ENCODE measurements around the gene TOMM7. TPM values are rescaled to one million over a fixed set of nuclear protein-coding genes. Genes with fewer than 3 reads are reported as not detected.

Gene TOMM7
- polyA plus RNA-seq, 1 of the 3 experiments (the other 2 are of a cell fraction): 546 TPM

DNA sequence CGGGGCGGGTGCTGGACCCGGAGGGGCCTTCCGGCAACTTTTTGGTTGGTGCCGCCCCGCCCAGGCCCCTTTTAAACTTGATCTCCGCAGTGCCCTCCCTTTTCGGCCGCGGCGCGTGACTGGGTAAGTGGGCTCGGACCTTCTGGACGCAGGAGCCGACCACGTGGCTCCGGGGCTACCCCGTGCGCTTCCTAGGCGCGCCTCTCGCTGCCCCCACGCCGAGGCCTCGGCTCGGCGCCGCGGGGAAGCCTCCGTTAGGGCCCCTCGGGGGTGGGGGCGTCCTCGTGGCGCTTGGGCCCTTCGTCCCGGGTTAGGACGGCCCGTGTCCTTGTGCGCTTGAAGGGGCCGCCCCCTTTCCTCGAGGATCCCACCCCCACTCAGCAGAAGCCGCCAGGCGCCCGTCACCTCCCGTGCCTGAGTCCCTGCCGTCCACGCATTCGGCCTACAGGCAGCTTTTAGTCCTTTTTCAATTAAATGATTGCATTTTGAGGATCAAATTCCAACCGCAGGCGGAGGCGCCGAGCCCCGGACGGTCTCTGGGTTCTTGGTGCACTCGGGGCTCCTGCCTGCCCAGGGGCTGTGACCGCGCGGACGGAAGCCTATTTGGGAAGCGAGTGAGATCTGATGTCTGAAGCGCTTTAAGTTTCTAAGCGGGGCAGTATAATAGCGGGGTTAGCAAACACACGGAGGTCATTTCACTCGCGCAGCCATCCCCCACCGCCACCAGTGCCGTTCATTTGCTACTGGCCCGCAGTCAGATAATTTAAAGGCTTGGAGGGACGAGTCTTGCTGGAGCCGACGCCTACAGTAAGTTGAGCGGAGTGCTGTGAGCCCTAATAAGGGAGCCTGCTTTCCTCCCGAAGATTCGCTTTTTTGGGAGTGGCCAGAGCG, 31.8 kb upstream of the TOMM7 start (continued):
- TF ChIP-seq, protein P1, sequence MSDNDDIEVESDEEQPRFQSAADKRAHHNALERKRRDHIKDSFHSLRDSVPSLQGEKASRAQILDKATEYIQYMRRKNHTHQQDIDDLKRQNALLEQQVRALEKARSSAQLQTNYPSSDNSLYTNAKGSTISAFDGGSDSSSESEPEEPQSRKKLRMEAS (IDR thresholded peaks at IDR 0.05; ENCODE audit: low read depth): peak; percentile 96
- TF ChIP-seq RFX5 (IDR thresholded peaks at IDR 0.05; ENCODE audit: low read length) (no peak), MEF2A (IDR thresholded peaks at IDR 0.05; ENCODE audit: borderline replicate concordance, low read depth) (no peak), SIN3A (IDR thresholded peaks at IDR 0.05; ENCODE audit: borderline replicate concordance, low read depth, low read length) (peak; percentile 23; the same call in 1 of the 2 replicates), TCF12 (IDR thresholded peaks at IDR 0.05) (no peak), FOSL2 (IDR thresholded peaks at IDR 0.05; ENCODE audit: borderline replicate concordance, low read depth) (no peak), FOXM1 (IDR thresholded peaks at IDR 0.05; ENCODE audit: low read depth) (no peak), CHD2 (IDR thresholded peaks at IDR 0.05; ENCODE audit: low read length, partially characterized antibody) (no peak), EP300 (IDR thresholded peaks at IDR 0.05; ENCODE audit: borderline replicate concordance in 1 of 2, low read depth in 1 of 2, low read length in 1 of 2) (peak in 1 of 2 experiments; percentile 9; a peak in 1 of 4 replicates)
- TF ChIP-seq, protein P2, sequence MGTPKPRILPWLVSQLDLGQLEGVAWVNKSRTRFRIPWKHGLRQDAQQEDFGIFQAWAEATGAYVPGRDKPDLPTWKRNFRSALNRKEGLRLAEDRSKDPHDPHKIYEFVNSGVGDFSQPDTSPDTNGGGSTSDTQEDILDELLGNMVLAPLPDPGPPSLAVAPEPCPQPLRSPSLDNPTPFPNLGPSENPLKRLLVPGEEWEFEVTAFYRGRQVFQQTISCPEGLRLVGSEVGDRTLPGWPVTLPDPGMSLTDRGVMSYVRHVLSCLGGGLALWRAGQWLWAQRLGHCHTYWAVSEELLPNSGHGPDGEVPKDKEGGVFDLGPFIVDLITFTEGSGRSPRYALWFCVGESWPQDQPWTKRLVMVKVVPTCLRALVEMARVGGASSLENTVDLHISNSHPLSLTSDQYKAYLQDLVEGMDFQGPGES (IDR thresholded peaks at IDR 0.05; ENCODE audit: low read depth, low read length): no peak
- TF ChIP-seq, protein P3, sequence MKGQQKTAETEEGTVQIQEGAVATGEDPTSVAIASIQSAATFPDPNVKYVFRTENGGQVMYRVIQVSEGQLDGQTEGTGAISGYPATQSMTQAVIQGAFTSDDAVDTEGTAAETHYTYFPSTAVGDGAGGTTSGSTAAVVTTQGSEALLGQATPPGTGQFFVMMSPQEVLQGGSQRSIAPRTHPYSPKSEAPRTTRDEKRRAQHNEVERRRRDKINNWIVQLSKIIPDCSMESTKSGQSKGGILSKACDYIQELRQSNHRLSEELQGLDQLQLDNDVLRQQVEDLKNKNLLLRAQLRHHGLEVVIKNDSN (IDR thresholded peaks at IDR 0.05; ENCODE audit: borderline replicate concordance, low read depth): peak; percentile 74
- TF ChIP-seq, protein P4, sequence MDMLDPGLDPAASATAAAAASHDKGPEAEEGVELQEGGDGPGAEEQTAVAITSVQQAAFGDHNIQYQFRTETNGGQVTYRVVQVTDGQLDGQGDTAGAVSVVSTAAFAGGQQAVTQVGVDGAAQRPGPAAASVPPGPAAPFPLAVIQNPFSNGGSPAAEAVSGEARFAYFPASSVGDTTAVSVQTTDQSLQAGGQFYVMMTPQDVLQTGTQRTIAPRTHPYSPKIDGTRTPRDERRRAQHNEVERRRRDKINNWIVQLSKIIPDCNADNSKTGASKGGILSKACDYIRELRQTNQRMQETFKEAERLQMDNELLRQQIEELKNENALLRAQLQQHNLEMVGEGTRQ (IDR thresholded peaks at IDR 0.05; ENCODE audit: borderline replicate concordance, low read depth, low read length): no peak
- TF ChIP-seq, protein P5, sequence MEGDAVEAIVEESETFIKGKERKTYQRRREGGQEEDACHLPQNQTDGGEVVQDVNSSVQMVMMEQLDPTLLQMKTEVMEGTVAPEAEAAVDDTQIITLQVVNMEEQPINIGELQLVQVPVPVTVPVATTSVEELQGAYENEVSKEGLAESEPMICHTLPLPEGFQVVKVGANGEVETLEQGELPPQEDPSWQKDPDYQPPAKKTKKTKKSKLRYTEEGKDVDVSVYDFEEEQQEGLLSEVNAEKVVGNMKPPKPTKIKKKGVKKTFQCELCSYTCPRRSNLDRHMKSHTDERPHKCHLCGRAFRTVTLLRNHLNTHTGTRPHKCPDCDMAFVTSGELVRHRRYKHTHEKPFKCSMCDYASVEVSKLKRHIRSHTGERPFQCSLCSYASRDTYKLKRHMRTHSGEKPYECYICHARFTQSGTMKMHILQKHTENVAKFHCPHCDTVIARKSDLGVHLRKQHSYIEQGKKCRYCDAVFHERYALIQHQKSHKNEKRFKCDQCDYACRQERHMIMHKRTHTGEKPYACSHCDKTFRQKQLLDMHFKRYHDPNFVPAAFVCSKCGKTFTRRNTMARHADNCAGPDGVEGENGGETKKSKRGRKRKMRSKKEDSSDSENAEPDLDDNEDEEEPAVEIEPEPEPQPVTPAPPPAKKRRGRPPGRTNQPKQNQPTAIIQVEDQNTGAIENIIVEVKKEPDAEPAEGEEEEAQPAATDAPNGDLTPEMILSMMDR (IDR thresholded peaks at IDR 0.05): peak; percentile 13; the same call in 1 of the 2 replicates
- TF ChIP-seq, protein P6, sequence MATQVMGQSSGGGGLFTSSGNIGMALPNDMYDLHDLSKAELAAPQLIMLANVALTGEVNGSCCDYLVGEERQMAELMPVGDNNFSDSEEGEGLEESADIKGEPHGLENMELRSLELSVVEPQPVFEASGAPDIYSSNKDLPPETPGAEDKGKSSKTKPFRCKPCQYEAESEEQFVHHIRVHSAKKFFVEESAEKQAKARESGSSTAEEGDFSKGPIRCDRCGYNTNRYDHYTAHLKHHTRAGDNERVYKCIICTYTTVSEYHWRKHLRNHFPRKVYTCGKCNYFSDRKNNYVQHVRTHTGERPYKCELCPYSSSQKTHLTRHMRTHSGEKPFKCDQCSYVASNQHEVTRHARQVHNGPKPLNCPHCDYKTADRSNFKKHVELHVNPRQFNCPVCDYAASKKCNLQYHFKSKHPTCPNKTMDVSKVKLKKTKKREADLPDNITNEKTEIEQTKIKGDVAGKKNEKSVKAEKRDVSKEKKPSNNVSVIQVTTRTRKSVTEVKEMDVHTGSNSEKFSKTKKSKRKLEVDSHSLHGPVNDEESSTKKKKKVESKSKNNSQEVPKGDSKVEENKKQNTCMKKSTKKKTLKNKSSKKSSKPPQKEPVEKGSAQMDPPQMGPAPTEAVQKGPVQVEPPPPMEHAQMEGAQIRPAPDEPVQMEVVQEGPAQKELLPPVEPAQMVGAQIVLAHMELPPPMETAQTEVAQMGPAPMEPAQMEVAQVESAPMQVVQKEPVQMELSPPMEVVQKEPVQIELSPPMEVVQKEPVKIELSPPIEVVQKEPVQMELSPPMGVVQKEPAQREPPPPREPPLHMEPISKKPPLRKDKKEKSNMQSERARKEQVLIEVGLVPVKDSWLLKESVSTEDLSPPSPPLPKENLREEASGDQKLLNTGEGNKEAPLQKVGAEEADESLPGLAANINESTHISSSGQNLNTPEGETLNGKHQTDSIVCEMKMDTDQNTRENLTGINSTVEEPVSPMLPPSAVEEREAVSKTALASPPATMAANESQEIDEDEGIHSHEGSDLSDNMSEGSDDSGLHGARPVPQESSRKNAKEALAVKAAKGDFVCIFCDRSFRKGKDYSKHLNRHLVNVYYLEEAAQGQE (IDR thresholded peaks at IDR 0.05; ENCODE audit: low read depth, low read length): no peak
